ENCODE measurements around the gene SMNDC1. TPM values are rescaled to one million over a fixed set of nuclear protein-coding genes. Genes with fewer than 3 reads are reported as not detected.

The SMNDC1 gene
- total RNA-seq, 1 experiment from 2014 or later, result 48.2 TPM

GRCh38 chr10:110352930-110353243, 48.2 kb upstream of the SMNDC1 start:
- no peak for DNase-seq (ENCODE audit: unreplicated experiment)
- intact Hi-C loops (cut with micrococcal nuclease), result no loop called here
- Mint-ChIP-seq H3K4me3 (ENCODE audit: unreplicated experiment) (no peak overlapping the region), H3K4me1 (ENCODE audit: insufficient read depth, unreplicated experiment) (peaks cover 42% of the 10 kb centered on the region), H3K27ac (ENCODE audit: low read depth, unreplicated experiment) (peak overlapping the region; percentile 56), H3K27me3 (ENCODE audit: insufficient read depth, unreplicated experiment) (no peaks in the 10 kb centered on the region), H3K9me3 (ENCODE audit: unreplicated experiment) (no peaks in the 10 kb centered on the region), H3K36me3 (ENCODE audit: insufficient read depth, unreplicated experiment) (no peaks in the 10 kb centered on the region)
- CTCF ChIA-PET, result interaction anchor here (0.7 to 4.6 kb wide), 14 partner anchors 10 to 194 kb away, joined by 3 to 64 read pairs (median 4); partner anchors contain the start of gene DUSP5
- TF ChIP-seq CTCF (IDR thresholded peaks at IDR 0.05; ENCODE audit: unreplicated experiment), result no peak
- BruUV-seq (replicated peaks), result no TSS peak
- POLR2A ChIA-PET, result interaction anchor here (0.9 to 9.1 kb wide), 8 partner anchors 8 to 147 kb away, joined by 3 to 108 read pairs (median 8); partner anchors contain the start of gene DUSP5

GRCh38 chr10:110350812-110351211, 46.1 kb upstream of the SMNDC1 start:
- H3K4me1 Mint-ChIP-seq (ENCODE audit: insufficient read depth, unreplicated experiment), result peaks cover 30% of the 10 kb centered on the region
- DNase-seq (ENCODE audit: unreplicated experiment), result no peak
- CTCF ChIA-PET, result interaction anchor here (0.6 to 1.1 kb wide), 3 partner anchors 34 to 196 kb away, joined by 3 read pairs; no protein-coding TSS in a partner anchor
- H3K27me3 Mint-ChIP-seq (ENCODE audit: insufficient read depth, unreplicated experiment), result no peaks in the 10 kb centered on the region
- no TSS peak for BruUV-seq (replicated peaks)
- POLR2A ChIA-PET, result interaction anchor here (1.0 kb wide), 1 partner anchor 15 kb away, joined by 4 read pairs; no protein-coding TSS in a partner anchor
- no peaks in the 10 kb centered on the region for H3K36me3 Mint-ChIP-seq (ENCODE audit: insufficient read depth, unreplicated experiment)
- intact Hi-C loops (cut with micrococcal nuclease), result no loop called here
- H3K27ac Mint-ChIP-seq (ENCODE audit: low read depth, unreplicated experiment), result no peak overlapping the region
- H3K9me3 Mint-ChIP-seq (ENCODE audit: unreplicated experiment), result peaks cover 5% of the 10 kb centered on the region
- TF ChIP-seq CTCF (IDR thresholded peaks at IDR 0.05; ENCODE audit: unreplicated experiment), result no peak
- H3K4me3 Mint-ChIP-seq (ENCODE audit: unreplicated experiment), result no peak overlapping the region

- TF ChIP-seq CTCF (IDR thresholded peaks at IDR 0.05; ENCODE audit: unreplicated experiment), result no peak
- H3K4me1 Mint-ChIP-seq (ENCODE audit: insufficient read depth, unreplicated experiment), result peaks cover 23% of the 10 kb centered on the region
- intact Hi-C loops (cut with micrococcal nuclease), result no loop called here
- no peak overlapping the region for H3K4me3 Mint-ChIP-seq (ENCODE audit: unreplicated experiment)
- H3K9me3 Mint-ChIP-seq (ENCODE audit: unreplicated experiment), result peaks cover 5% of the 10 kb centered on the region
- DNase-seq (ENCODE audit: unreplicated experiment), result no peak
- H3K36me3 Mint-ChIP-seq (ENCODE audit: insufficient read depth, unreplicated experiment), result no peaks in the 10 kb centered on the region
- no peaks in the 10 kb centered on the region for H3K27me3 Mint-ChIP-seq (ENCODE audit: insufficient read depth, unreplicated experiment)
- ChIA-PET POLR2A (interaction anchor here (0.9 kb wide), 1 partner anchor 11 kb away, joined by 3 read pairs; no protein-coding TSS in a partner anchor), CTCF (interaction anchor here (0.6 to 1.1 kb wide), 4 partner anchors 22 to 197 kb away, joined by 3 to 4 read pairs (median 3); no protein-coding TSS in a partner anchor)
- BruUV-seq (replicated peaks), result no TSS peak
- H3K27ac Mint-ChIP-seq (ENCODE audit: low read depth, unreplicated experiment), result no peak overlapping the region
Observed at GRCh38 chr10:110349831-110350230, 45.1 kb upstream of the SMNDC1 start.

- H3K4me1 Mint-ChIP-seq (ENCODE audit: insufficient read depth, unreplicated experiment), result peaks cover 22% of the 10 kb centered on the region
- intact Hi-C loops (cut with micrococcal nuclease), result no loop called here
- CTCF ChIA-PET, result no interaction called here
Observed at GRCh38 chr10:110349386-110349785, 44.7 kb upstream of the SMNDC1 start.

More at GRCh38 chr10:110349386-110349785, 44.7 kb upstream of the SMNDC1 start:
- H3K27me3 Mint-ChIP-seq (ENCODE audit: insufficient read depth, unreplicated experiment), result no peaks in the 10 kb centered on the region
- no TSS peak for BruUV-seq (replicated peaks)
- H3K9me3 Mint-ChIP-seq (ENCODE audit: unreplicated experiment), result peaks cover 5% of the 10 kb centered on the region
- POLR2A ChIA-PET, result no interaction called here
- no peak for DNase-seq (ENCODE audit: unreplicated experiment)
- no peak for TF ChIP-seq CTCF (IDR thresholded peaks at IDR 0.05; ENCODE audit: unreplicated experiment)
- H3K4me3 Mint-ChIP-seq (ENCODE audit: unreplicated experiment), result no peak overlapping the region
- H3K36me3 Mint-ChIP-seq (ENCODE audit: insufficient read depth, unreplicated experiment), result no peaks in the 10 kb centered on the region
- no peak overlapping the region for H3K27ac Mint-ChIP-seq (ENCODE audit: low read depth, unreplicated experiment)

Data from MCF 10A (cell line).